ENCODE results near the gene SLC28A3. TPM values are rescaled to one million over a fixed set of nuclear protein-coding genes. Genes with fewer than 3 reads are reported as not detected.

The SLC28A3 gene
- total RNA-seq, 1 donor from 2014 or later: not detected

GRCh38 chr9:84261070-84261746 is 79.3 kb downstream of the SLC28A3 start:
- peak; percentile 40 for ATAC-seq (ENCODE audit: low read depth)
- ChIA-PET CTCF (interaction anchor here (0.8 to 2.3 kb wide), 17 partner anchors 9 to 640 kb away, joined by 3 to 27 read pairs (median 4); no protein-coding TSS in a partner anchor), POLR2A (interaction anchor here (1.1 kb wide), 1 partner anchor 281 kb away, joined by 3 read pairs; the partner anchor contains the start of gene RMI1)
- Mint-ChIP-seq H3K9me3 (no peaks in the 10 kb centered on the region), H3K4me3 (peak overlapping the region; percentile 39), H3K4me1 (peaks cover 6% of the 10 kb centered on the region), H3K36me3 (ENCODE audit: low read depth) (no peaks in the 10 kb centered on the region), H3K27me3 (peaks cover 21% of the 10 kb centered on the region), H3K27ac (no peak overlapping the region)
- DNase-seq: peak; percentile 27
- TF ChIP-seq, protein P1, sequence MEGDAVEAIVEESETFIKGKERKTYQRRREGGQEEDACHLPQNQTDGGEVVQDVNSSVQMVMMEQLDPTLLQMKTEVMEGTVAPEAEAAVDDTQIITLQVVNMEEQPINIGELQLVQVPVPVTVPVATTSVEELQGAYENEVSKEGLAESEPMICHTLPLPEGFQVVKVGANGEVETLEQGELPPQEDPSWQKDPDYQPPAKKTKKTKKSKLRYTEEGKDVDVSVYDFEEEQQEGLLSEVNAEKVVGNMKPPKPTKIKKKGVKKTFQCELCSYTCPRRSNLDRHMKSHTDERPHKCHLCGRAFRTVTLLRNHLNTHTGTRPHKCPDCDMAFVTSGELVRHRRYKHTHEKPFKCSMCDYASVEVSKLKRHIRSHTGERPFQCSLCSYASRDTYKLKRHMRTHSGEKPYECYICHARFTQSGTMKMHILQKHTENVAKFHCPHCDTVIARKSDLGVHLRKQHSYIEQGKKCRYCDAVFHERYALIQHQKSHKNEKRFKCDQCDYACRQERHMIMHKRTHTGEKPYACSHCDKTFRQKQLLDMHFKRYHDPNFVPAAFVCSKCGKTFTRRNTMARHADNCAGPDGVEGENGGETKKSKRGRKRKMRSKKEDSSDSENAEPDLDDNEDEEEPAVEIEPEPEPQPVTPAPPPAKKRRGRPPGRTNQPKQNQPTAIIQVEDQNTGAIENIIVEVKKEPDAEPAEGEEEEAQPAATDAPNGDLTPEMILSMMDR (IDR thresholded peaks at IDR 0.05): peak; percentile 72
- intact Hi-C loops (cut with micrococcal nuclease): loop anchor here (1.0 kb wide), 2 partner anchors 54 to 323 kb away; no protein-coding TSS in a partner anchor

GRCh38 chr9:84258371-84258770 is 82.2 kb downstream of the SLC28A3 start:
- H3K4me3 Mint-ChIP-seq: no peak overlapping the region
- no peaks in the 10 kb centered on the region for H3K9me3 Mint-ChIP-seq
- peaks cover 2% of the 10 kb centered on the region for H3K4me1 Mint-ChIP-seq
- H3K27ac Mint-ChIP-seq: no peak overlapping the region
- H3K27me3 Mint-ChIP-seq: peaks cover 21% of the 10 kb centered on the region
- intact Hi-C loops (cut with micrococcal nuclease): no loop called here
- TF ChIP-seq, protein P1 (IDR thresholded peaks at IDR 0.05): no peak
- no peaks in the 10 kb centered on the region for H3K36me3 Mint-ChIP-seq (ENCODE audit: low read depth)
- CTCF ChIA-PET: no interaction called here
- DNase-seq (no peak), ATAC-seq (ENCODE audit: low read depth) (no peak)
- POLR2A ChIA-PET: no interaction called here

GRCh38 chr9:84255696-84256095 is 84.9 kb downstream of the SLC28A3 start:
- Mint-ChIP-seq H3K36me3 (ENCODE audit: low read depth) (no peaks in the 10 kb centered on the region), H3K27ac (no peak overlapping the region), H3K27me3 (peaks cover 12% of the 10 kb centered on the region), H3K4me1 (no peaks in the 10 kb centered on the region), H3K4me3 (no peak overlapping the region), H3K9me3 (no peaks in the 10 kb centered on the region)
- intact Hi-C loops (cut with micrococcal nuclease): no loop called here
- CTCF ChIA-PET: interaction anchor here (0.7 kb wide), 1 partner anchor 41 kb away, joined by 3 read pairs; no protein-coding TSS in a partner anchor
- no peak for DNase-seq
- POLR2A ChIA-PET: no interaction called here
- ATAC-seq (ENCODE audit: low read depth): no peak
- TF ChIP-seq, protein P1 (IDR thresholded peaks at IDR 0.05): no peak

DNA sequence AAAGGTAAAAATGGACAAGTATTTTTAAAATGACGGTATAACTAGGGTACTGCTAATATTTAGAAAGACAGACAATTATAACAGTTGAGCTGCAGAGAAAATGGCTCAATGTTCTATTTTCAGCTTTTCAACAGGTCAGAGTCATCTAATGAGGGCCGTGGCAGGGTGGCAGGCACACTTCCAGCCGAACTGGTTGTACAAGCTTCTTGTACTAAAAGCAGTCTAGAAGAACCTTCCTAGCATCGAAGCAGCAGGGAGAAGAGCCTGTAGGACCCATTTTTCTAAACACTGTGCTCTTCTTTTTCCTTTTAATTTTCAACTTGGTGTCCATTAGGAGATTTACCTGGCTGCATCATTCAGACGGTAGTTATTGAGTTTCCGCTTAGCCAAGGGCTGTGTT is 85.6 kb downstream of the SLC28A3 start:
- Mint-ChIP-seq H3K9me3 (no peaks in the 10 kb centered on the region), H3K27me3 (peaks cover 12% of the 10 kb centered on the region), H3K27ac (no peak overlapping the region), H3K4me3 (no peak overlapping the region), H3K36me3 (ENCODE audit: low read depth) (no peaks in the 10 kb centered on the region), H3K4me1 (no peaks in the 10 kb centered on the region)
- no peak for DNase-seq
- POLR2A ChIA-PET: no interaction called here
- TF ChIP-seq, protein P1 (IDR thresholded peaks at IDR 0.05): no peak
- intact Hi-C loops (cut with micrococcal nuclease): no loop called here
- CTCF ChIA-PET: no interaction called here
- no peak for ATAC-seq (ENCODE audit: low read depth)

GRCh38 chr9:84251921-84252320 is 88.6 kb downstream of the SLC28A3 start:
- Mint-ChIP-seq H3K27ac (no peak overlapping the region), H3K36me3 (ENCODE audit: low read depth) (no peaks in the 10 kb centered on the region), H3K27me3 (peaks cover 9% of the 10 kb centered on the region), H3K9me3 (no peaks in the 10 kb centered on the region), H3K4me3 (no peak overlapping the region), H3K4me1 (no peaks in the 10 kb centered on the region)
- CTCF ChIA-PET: interaction anchor here (1.5 kb wide), 1 partner anchor 9 kb away, joined by 4 read pairs; no protein-coding TSS in a partner anchor
- intact Hi-C loops (cut with micrococcal nuclease): no loop called here
- DNase-seq: no peak
- TF ChIP-seq, protein P1 (IDR thresholded peaks at IDR 0.05): no peak
- POLR2A ChIA-PET: no interaction called here
- ATAC-seq (ENCODE audit: low read depth): no peak

Measured in activated B cell treated with CpG ODN at 0.5 μM for 24 hours (primary cell).